Activated naive CD4-positive, alpha-beta T cell treated with Interleukin-2 at 50 U/mL for 16 hours (primary cell): ENCODE measurements around the gene CAMTA1.

Experiments used
- DNase-seq: peaks from one replicate; pipeline ENCODE4 v3.0.0-alpha.2; 2020

Gene CAMTA1

GRCh38 chr1:7333094-7333493 is 547.8 kb downstream of the CAMTA1 start:
- no peak for DNase-seq

- DNase-seq = no peak
Measured at GRCh38 chr1:7333620-7334019, 548.4 kb downstream of the CAMTA1 start.

- DNase-seq = no peak
Measured at GRCh38 chr1:7334475-7335035, 549.3 kb downstream of the CAMTA1 start.

- no peak for DNase-seq
Measured at GRCh38 chr1:7335224-7335879, 550.1 kb downstream of the CAMTA1 start.

- no peak for DNase-seq
Measured at GRCh38 chr1:7338439-7338838, 553.2 kb downstream of the CAMTA1 start.

- DNase-seq = no peak
Measured at GRCh38 chr1:7339014-7339413, 553.8 kb downstream of the CAMTA1 start.

GRCh38 chr1:7339953-7340352 is 554.7 kb downstream of the CAMTA1 start:
- no peak for DNase-seq

- no peak for DNase-seq
Measured at GRCh38 chr1:7341145-7341905, 556.1 kb downstream of the CAMTA1 start.

GRCh38 chr1:7343882-7344281 is 558.6 kb downstream of the CAMTA1 start:
- no peak for DNase-seq

- no peak for DNase-seq
Measured at GRCh38 chr1:7344299-7344698, 559.0 kb downstream of the CAMTA1 start.

GRCh38 chr1:7345516-7345915 is 560.3 kb downstream of the CAMTA1 start:
- no peak for DNase-seq

GRCh38 chr1:7346070-7346596 is 560.9 kb downstream of the CAMTA1 start:
- no peak for DNase-seq

- DNase-seq = no peak
Measured at GRCh38 chr1:7346600-7347570, 561.6 kb downstream of the CAMTA1 start.

- no peak for DNase-seq
Measured at GRCh38 chr1:7348073-7348472, 562.8 kb downstream of the CAMTA1 start.

GRCh38 chr1:7348580-7348979 is 563.3 kb downstream of the CAMTA1 start:
- DNase-seq = no peak

GRCh38 chr1:7350804-7351203 is 565.5 kb downstream of the CAMTA1 start:
- no peak for DNase-seq

GRCh38 chr1:7351649-7352048 is 566.4 kb downstream of the CAMTA1 start:
- no peak for DNase-seq

GRCh38 chr1:7352364-7352763 is 567.1 kb downstream of the CAMTA1 start:
- no peak for DNase-seq

- DNase-seq = no peak
Measured at GRCh38 chr1:7352974-7353373, 567.7 kb downstream of the CAMTA1 start.

- DNase-seq = no peak
Measured at GRCh38 chr1:7355646-7356045, 570.4 kb downstream of the CAMTA1 start.

GRCh38 chr1:7356079-7356478 is 570.8 kb downstream of the CAMTA1 start:
- no peak for DNase-seq

GRCh38 chr1:7358425-7358824 is 573.2 kb downstream of the CAMTA1 start:
- no peak for DNase-seq

GRCh38 chr1:7360526-7360925 is 575.3 kb downstream of the CAMTA1 start:
- DNase-seq = no peak
